Left lung (tissue), 10 donors: ENCODE data around the gene HPS1. TPM values are rescaled to one million over a fixed set of nuclear protein-coding genes. Genes with fewer than 3 reads are reported as not detected.

Experiments
- ATAC-seq: fragments of 200-7000 bp; cut with Tn5 transposase; one replicate; pipeline ENCODE4 v1.9.1; 2020; ENCODE audit warnings: moderate library complexity
- DNase-seq, 4 donors: peaks; one replicate each; pipeline ENCODE4 v3.0.0-alpha.2; 2013 to 2020
- H3K27ac ChIP-seq, 2 donors: fragments of 200-600 bp; sonication (generic) in 1 of 2; one replicate each; pipeline versions ENCODE4 v1.5.0 to v1.8.0; 2020 to 2021
- H3K27me3 ChIP-seq, 2 donors: fragments of 200-600 bp; sonication (generic) in 1 of 2; one replicate each; pipeline versions ENCODE4 v1.5.0 to v1.8.0; 2020 to 2021
- H3K36me3 ChIP-seq, 2 donors: fragments of 200-600 bp; sonication (generic) in 1 of 2; one replicate each; pipeline versions ENCODE4 v1.5.0 to v1.8.0; 2020 to 2021
- H3K4me1 ChIP-seq, 2 donors: fragments of 200-600 bp; one replicate each; pipeline ENCODE4 v1.8.0; 2021
- H3K4me3 ChIP-seq, 2 donors: fragments of 200-600 bp; sonication (generic) in 1 of 2; one replicate each; pipeline versions ENCODE4 v1.5.0 to v1.8.0; 2020 to 2021; ENCODE audit warnings: mild to moderate bottlenecking in 1 of 2
- H3K9me3 ChIP-seq, 2 donors: fragments of 200-600 bp; sonication (generic) in 1 of 2; one replicate each; pipeline versions ENCODE4 v1.5.0 to v1.8.0; 2020 to 2021
- intact Hi-C, 2 donors: fragments of 100-400 bp; cut with DNase I; formaldehyde crosslinking; loops; one replicate each; pipeline versions ENCODE4 v1.11.2 to v1.14.2; 2022
- polyA plus RNA-seq, 6 donors: library from polyadenylated mRNA; unstranded; fragments of 120-200 nt; gene quantifications; one replicate each; pipeline ENCODE4 v1.2.1, GENCODE V29; 2013; ENCODE audit not compliant: insufficient read length in 6 of 6
- total RNA-seq, 2 donors: library from RNA; stranded (reverse); fragmentation: NEBNext Ultra II Directional; extraction: Animal tissue kit (Norgen Biotek cat#: 25700); gene quantifications; one replicate each; pipeline ENCODE4 v1.2.1, GENCODE V29; 2021
- TF ChIP-seq, protein P1 (sequence below), 2 donors: fragments of 200-600 bp; sonication (generic) in 1 of 2; IDR thresholded peaks; one replicate each; pipeline versions ENCODE4 v1.5.0 to v1.8.0; 2021; ENCODE audit warnings: antibody characterized with exemption in 2 of 2
- donor health status: DM: no; HTN: yes; CAD: no.
- donor health status: DM: no; HTN: no; CAD: no.

The HPS1 gene
- total and polyA plus RNA-seq, 8 donors: 32.1 to 95.0 (median 36.8) TPM

DNA sequence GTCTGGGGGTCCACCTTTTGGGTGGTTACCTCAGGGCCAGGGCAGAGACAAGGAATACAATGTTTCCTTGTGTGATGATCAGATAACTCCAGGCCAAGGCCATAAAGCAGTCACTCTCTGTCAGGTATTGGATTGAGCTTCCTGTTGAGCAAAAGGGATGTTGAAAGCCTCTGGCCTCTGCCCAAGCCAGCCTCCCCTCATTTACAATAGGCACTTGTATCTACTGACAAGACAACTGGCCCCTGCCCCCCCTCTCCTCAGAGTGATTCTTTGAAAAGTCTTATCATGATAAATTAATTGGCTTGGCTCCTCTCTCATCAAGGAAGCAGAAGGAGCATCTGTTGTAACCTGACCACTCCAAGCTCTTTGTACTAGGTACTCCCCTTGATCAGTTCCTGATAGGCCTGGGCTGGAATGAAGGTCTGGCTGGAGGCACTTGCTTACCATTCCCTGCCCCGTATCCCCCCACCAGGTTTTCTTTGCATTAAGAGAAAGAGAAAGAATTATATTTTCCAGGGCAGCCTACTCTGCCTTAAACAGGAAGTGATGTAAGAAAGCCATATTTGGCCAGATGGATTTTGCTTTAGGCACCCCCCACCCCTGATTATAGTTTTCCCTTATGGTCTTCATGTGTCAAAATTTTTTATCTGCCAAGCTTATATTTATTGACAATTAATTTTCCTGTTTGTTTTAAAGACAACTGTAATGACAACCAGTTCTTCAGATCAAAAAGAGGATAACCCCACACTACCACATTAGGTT is 42.1 kb upstream of the HPS1 start:
- no peak overlapping the region for H3K27ac ChIP-seq
- intact Hi-C loops: no loop called here
- no peak for ATAC-seq

DNA sequence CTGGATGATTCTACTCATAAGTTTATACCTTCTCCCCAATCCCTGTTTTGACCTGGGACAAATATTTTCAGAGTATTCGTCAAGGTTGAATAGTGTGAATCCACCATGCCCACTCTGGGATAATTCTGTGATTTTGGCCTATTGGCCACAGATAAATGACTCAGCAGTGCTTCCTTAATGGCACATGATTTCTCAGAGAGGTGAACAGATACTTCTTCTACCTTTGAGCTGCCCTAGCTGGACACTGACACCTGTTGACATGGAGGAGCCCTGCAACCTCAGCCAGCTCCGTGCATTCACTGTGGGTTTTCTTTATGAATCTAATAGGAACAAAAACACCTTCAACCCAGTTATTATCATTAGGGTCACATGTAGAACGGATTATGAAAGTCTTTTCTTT is 40.9 kb upstream of the HPS1 start:
- Histone ChIP-seq H3K9me3 (no peaks in the 10 kb centered on the region), H3K4me3 (no peak overlapping the region), H3K27me3 (no peaks in the 10 kb centered on the region), H3K4me1 (no peaks in the 10 kb centered on the region), H3K36me3 (no peaks in the 10 kb centered on the region), H3K27ac (no peak overlapping the region)
- TF ChIP-seq, protein P1, sequence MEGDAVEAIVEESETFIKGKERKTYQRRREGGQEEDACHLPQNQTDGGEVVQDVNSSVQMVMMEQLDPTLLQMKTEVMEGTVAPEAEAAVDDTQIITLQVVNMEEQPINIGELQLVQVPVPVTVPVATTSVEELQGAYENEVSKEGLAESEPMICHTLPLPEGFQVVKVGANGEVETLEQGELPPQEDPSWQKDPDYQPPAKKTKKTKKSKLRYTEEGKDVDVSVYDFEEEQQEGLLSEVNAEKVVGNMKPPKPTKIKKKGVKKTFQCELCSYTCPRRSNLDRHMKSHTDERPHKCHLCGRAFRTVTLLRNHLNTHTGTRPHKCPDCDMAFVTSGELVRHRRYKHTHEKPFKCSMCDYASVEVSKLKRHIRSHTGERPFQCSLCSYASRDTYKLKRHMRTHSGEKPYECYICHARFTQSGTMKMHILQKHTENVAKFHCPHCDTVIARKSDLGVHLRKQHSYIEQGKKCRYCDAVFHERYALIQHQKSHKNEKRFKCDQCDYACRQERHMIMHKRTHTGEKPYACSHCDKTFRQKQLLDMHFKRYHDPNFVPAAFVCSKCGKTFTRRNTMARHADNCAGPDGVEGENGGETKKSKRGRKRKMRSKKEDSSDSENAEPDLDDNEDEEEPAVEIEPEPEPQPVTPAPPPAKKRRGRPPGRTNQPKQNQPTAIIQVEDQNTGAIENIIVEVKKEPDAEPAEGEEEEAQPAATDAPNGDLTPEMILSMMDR (IDR thresholded peaks at IDR 0.05): no peak
- DNase-seq: no peak
- intact Hi-C loops: no loop called here
- ATAC-seq: no peak

More for the DNA sequence above, 42.1 kb upstream of the HPS1 start:
- Histone ChIP-seq H3K4me1 (no peaks in the 10 kb centered on the region), H3K36me3 (no peaks in the 10 kb centered on the region), H3K27me3 (no peaks in the 10 kb centered on the region), H3K4me3 (no peak overlapping the region), H3K9me3 (no peaks in the 10 kb centered on the region)
- TF ChIP-seq, protein P1 (IDR thresholded peaks at IDR 0.05): no peak
- DNase-seq: no peak

DNA sequence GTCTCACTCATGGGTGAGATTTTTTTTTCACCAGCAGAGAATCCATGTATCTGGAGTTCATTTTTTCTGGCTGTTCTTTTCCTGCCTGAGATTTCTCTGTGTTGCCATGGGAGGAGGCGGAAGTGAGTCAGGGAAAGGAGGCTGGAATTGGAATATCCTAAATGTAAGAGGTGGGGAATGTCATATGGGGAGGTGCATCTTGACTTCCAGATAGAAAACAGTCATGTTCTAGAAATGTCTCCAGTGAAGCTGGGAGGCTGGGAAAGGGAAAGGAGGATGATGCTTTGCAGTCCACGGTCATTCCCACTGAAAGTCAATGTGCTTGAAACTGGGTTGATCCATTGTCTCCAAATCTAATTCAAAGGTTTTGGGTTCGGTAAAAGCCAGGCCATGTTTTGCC is 39.7 kb upstream of the HPS1 start:
- DNase-seq (no peak), ATAC-seq (no peak)
- no peaks in the 10 kb centered on the region for H3K4me1 ChIP-seq
- H3K27ac ChIP-seq: no peak overlapping the region
- no peaks in the 10 kb centered on the region for H3K9me3 ChIP-seq
- TF ChIP-seq, protein P1 (IDR thresholded peaks at IDR 0.05): no peak
- no peaks in the 10 kb centered on the region for H3K27me3 ChIP-seq
- no peak overlapping the region for H3K4me3 ChIP-seq
- no peaks in the 10 kb centered on the region for H3K36me3 ChIP-seq
- intact Hi-C loops: no loop called here

DNA sequence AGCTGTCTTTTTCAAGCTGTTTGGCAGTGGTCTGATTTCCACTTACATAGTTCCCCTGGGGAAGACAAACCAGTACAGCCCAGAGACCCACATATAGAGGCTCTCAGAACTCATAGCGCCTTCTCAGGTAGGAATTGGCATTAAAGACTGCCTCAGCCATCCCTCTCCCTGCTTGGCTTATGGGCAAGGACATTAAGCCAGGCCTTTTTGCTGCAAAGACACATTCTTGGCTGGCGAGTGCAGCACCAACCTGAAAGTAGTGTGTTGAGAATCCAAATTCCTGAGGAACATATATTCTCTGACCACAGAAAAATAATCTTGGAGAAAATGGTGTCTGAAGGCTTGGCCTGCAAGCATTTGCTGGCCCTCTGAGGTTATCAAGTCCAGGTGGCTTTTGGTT is 39.2 kb upstream of the HPS1 start:
- Histone ChIP-seq H3K4me3 (no peak overlapping the region), H3K36me3 (no peaks in the 10 kb centered on the region), H3K4me1 (no peaks in the 10 kb centered on the region), H3K27me3 (no peaks in the 10 kb centered on the region), H3K9me3 (no peaks in the 10 kb centered on the region), H3K27ac (no peak overlapping the region)
- ATAC-seq: no peak
- TF ChIP-seq, protein P1 (IDR thresholded peaks at IDR 0.05): no peak
- DNase-seq: no peak
- intact Hi-C loops: no loop called here

DNA sequence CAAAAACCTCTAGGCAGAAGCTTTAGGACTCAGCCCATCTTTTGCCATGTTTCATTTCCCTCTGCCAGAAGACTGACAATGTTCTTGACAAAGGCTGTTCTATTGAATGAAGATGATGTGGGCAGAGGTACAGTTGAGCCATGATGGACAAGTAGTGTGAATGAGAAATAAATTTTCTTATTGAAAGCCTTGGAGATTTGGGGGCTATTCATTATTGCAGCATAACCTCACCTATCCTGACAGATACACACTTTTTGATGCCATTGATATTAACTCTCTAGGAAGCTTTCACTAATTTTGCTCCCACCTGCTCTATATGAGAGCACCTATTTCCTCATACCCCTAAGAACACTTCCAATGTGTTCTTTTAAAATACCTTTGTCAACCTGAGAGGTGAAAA is 36.9 kb upstream of the HPS1 start:
- Histone ChIP-seq H3K27me3 (no peaks in the 10 kb centered on the region), H3K4me1 (no peaks in the 10 kb centered on the region), H3K4me3 (no peak overlapping the region), H3K9me3 (no peaks in the 10 kb centered on the region), H3K36me3 (no peaks in the 10 kb centered on the region), H3K27ac (no peak overlapping the region)
- ATAC-seq (no peak), DNase-seq (no peak)
- TF ChIP-seq, protein P1 (IDR thresholded peaks at IDR 0.05): no peak
- intact Hi-C loops: no loop called here
